GM18508 (cell line): Measurements from ENCODE around the gene NCKAP5.

ENCODE experiments used
- ATAC-seq: cut with Tn5 transposase; IDR thresholded peaks from one replicate; pipeline ENCODE4 v1.9.1; 2021; ENCODE audit warnings: moderate number of reproducible peaks; ENCODE audit not compliant: insufficient read depth, unreplicated experiment

Gene NCKAP5

GRCh38 chr2:133306236-133306635 lies 262.0 kb downstream of the NCKAP5 start:
- ATAC-seq = no peak

- ATAC-seq = no peak
Measured at GRCh38 chr2:133304344-133304743, 263.9 kb downstream of the NCKAP5 start.

- ATAC-seq = no peak
Measured at GRCh38 chr2:133303150-133303549, 265.1 kb downstream of the NCKAP5 start.

GRCh38 chr2:133296401-133296800 lies 271.9 kb downstream of the NCKAP5 start:
- no peak for ATAC-seq

GRCh38 chr2:133293544-133294353 lies 274.5 kb downstream of the NCKAP5 start:
- ATAC-seq = no peak

GRCh38 chr2:133292259-133292658 lies 276.0 kb downstream of the NCKAP5 start:
- no peak for ATAC-seq

- no peak for ATAC-seq
Measured at GRCh38 chr2:133287709-133288108, 280.6 kb downstream of the NCKAP5 start.

GRCh38 chr2:133286326-133286922 lies 281.8 kb downstream of the NCKAP5 start:
- no peak for ATAC-seq

GRCh38 chr2:133273031-133273430 lies 295.2 kb downstream of the NCKAP5 start:
- ATAC-seq = no peak

GRCh38 chr2:133271105-133271504 lies 297.2 kb downstream of the NCKAP5 start:
- no peak for ATAC-seq

- ATAC-seq = no peak
Measured at GRCh38 chr2:133270550-133270949, 297.7 kb downstream of the NCKAP5 start.

- no peak for ATAC-seq
Measured at GRCh38 chr2:133266926-133267590, 301.2 kb downstream of the NCKAP5 start.

GRCh38 chr2:133266041-133266925 lies 302.0 kb downstream of the NCKAP5 start:
- no peak for ATAC-seq

- ATAC-seq = no peak
Measured at GRCh38 chr2:133265432-133265949, 302.8 kb downstream of the NCKAP5 start.

- ATAC-seq = no peak
Measured at GRCh38 chr2:133264989-133265401, 303.3 kb downstream of the NCKAP5 start.

- no peak for ATAC-seq
Measured at GRCh38 chr2:133262893-133263292, 305.4 kb downstream of the NCKAP5 start.

- no peak for ATAC-seq
Measured at GRCh38 chr2:133255360-133255759, 312.9 kb downstream of the NCKAP5 start.

GRCh38 chr2:133253793-133254192 lies 314.5 kb downstream of the NCKAP5 start:
- ATAC-seq = no peak

GRCh38 chr2:133252780-133253355 lies 315.4 kb downstream of the NCKAP5 start:
- ATAC-seq = no peak

GRCh38 chr2:133249362-133249761 lies 318.9 kb downstream of the NCKAP5 start:
- ATAC-seq = no peak
